G401 (cell line): ENCODE data around the gene LRRN4. TPM values are rescaled to one million over a fixed set of nuclear protein-coding genes. Genes with fewer than 3 reads are reported as not detected.
"Not testable (repeated sequence)": the region's sequence is repeated elsewhere in the genome, so short reads cannot be mapped to it uniquely, and the experiment has no call there.

ENCODE experiments used
- DNase-seq: peaks from one replicate; pipeline ENCODE4 v3.0.0-alpha.2; 2015; ENCODE audit warnings: low spot score
- in situ Hi-C: cut with HindIII; loops from 2 replicates; pipeline ENCODE4 v1.10.0; 2016; ENCODE audit warnings: low sequenced_read_pairs, mixed read lengths
- total RNA-seq: library from RNA; depleted of rRNA; stranded (reverse); fragments of >200 nt; shearing (Covaris generic); gene quantifications from 2 replicates; pipeline ENCODE4 v1.2.3, GENCODE V29; 2014

LRRN4 gene
- total RNA-seq, 1 experiment from 2014 or later, result not detected

DNA sequence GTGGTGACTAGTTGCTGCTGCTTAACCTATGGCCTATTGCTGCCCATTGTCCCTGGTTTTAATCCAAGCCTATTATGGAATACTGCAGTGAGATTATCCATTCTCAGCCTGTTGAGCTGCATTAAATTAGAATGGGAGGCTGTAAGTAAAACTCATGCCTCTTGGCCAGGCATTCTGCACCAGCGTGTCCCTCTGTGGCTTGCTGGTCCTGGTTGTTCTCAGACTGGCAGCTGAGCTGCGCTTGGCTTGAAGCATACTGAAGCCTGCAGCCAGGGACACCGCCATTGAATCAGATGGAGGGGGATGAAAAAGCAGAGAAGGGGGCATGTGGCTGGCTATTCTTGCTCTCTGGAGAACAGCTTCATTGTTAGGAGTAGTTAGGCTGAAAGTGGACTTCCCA is 15.6 kb downstream of the LRRN4 start:
- in situ Hi-C loops, result no loop called here
- DNase-seq, result no peak

DNA sequence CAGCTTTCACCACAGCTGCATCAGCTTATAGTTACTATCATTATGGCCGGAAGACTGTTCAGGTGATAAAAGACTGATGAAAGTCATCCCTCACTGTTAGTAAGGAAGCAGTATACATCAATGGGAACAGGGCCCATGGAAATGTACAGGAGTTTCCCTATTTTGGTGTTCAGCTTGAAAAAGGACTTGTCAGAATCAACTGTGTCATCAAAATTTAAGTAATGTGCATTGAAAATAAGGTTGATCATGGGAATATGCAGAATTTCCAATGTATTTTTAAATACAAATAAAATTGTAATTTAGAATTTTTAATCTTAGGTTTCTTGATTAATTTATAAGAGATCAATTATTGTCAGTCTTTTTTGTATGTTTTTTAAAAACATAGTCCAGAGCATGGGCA is 16.8 kb downstream of the LRRN4 start:
- in situ Hi-C loops, result no loop called here
- DNase-seq, result no peak

DNA sequence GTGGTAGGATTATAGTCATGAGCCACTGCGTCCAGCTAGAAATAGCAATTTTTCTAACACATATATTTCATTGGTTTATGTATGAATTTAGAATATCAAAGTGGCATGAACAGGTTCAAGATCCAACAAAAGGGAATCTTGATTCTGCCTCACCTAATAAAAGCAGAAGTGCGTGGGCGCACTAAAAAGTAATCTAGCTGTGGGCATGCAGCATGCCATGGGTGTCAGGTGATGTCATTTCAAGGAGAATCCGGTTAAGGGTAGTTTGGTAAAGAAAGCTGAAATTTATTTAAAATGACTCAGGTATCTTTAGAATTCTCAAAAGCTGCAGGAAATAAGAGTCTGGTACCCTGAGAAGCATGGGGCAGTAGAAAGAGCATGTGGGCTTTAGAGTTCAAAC is 17.6 kb downstream of the LRRN4 start:
- DNase-seq, result no peak
- in situ Hi-C loops, result no loop called here

DNA sequence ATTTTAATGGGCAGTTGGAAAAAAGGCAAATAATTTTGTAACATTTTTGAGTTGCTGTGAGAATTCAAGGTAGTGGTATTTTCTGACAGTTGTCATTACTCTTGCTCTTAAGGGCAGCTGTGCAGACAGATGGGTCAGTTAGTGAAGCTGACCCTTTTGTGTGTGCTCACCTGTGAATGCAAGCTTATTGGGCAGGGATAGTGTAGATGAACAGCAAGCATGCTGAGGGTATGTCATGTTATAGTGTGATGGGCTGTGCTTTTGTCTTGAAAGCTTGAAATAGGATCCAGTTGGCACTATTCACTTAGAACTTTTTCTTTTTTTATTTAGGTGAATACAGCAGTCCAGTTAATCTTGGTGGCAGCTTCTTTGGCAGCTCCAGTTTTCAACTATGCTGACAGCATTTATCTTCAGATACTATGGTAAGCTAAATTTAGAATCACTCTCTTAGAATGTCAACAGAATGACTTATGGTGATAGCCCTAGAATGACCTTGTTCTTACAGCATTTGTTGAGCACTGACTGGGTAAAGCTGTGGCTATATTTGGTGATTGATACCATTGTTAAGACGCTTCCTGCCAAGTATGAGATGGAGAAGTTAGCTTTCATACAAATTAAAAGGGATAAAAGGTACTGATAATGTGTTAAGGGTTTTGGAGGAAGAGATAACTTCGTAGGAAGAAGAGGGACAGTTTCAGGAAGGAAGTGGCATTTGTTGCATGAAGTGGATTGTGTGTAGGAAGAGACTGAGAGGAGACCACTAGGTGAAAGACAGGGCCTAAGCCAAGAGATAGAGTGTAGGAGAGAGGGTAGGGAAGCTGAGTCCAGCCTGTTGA is 19.5 kb downstream of the LRRN4 start:
- in situ Hi-C loops, result no loop called here
- no peak for DNase-seq

DNA sequence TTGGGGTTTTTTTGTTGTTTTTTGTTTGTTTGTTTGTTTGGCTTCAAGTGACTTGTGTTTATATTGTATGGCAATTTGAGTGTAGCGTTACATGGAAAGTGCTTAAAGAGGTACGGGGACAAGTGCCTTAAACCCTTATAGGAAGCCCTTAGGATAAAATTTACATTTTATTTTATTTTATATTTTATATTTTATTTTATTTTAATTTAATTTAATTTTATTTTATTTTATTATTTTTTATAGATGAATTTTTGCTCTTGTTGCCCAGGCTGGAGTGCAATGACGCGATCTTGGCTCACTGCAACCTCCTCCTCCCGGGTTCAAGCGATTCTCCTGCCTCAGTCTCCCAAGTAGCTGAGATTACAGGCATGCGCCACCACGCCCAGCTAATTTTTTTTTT is 21.0 kb downstream of the LRRN4 start:
- in situ Hi-C loops, DNase-seq: not testable (repeated sequence)

DNA sequence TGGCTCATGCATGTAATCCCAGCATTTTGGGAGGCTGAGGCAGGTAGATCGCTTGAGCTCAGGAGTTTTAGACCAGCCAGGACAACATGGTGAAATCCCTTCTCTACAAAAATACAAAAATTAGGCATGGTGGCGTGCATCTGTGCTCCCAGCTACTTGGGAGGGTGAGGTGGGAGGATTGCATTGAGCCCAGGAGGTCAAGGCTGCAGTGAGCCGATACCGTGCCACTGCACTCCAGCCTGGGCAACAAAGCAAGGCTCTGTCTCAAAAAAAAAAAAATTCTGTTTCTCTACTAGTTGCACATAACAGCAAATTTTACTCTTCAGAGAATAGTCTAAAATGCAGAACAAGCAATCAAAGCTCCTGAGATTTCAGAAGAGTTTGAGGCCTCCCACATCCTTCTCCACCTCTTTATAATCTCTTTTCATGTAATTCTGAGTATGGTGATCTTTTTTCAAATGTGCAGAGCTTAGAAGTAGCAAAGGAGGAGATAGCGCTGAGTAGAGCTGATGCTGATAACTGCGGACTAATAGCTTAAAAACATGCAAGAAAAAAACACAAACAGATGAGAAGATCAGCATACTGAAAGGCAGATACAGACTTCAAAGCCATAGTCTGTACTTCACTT is 23.3 kb downstream of the LRRN4 start:
- in situ Hi-C loops, result no loop called here
- DNase-seq, result no peak

DNA sequence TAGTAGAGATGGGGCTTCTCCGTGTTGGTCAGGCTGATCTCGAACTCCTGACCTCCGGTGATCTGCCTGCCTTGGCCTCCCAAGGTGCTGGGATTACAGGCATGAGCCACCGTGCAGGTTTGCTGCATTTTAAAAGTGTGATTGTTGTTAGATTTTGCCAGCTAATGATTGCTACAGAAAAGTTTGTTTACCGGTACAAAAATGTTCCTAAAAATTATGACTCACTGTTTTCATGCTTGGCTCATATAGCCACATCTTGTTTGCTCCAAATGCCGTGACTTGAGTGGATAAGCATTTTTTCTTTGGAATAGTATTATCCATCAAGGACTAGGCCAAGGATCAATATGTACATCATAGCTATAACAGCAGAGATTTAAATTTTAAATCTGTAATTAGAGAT is 24.3 kb downstream of the LRRN4 start:
- DNase-seq, result no peak
- in situ Hi-C loops, result no loop called here

DNA sequence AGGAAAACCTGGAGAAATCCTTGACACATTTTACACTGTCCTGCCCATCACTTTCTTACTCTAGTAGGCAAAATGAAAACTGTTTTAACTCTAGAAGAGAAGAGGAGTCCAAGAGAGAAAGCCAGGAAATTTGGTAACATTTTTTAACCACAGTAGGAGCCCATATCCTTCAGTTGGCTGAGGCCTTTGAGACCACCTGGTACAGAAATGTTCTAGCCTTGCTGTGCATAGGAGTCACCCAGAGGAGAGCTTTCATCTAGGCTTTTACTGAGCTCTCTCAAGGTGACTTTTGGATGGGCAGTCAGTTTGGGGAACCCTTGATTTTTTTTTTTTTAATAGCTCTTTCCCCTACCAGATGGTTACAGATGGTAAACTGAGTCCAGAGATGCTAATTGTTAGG is 25.0 kb downstream of the LRRN4 start:
- no peak for DNase-seq
- in situ Hi-C loops, result no loop called here

DNA sequence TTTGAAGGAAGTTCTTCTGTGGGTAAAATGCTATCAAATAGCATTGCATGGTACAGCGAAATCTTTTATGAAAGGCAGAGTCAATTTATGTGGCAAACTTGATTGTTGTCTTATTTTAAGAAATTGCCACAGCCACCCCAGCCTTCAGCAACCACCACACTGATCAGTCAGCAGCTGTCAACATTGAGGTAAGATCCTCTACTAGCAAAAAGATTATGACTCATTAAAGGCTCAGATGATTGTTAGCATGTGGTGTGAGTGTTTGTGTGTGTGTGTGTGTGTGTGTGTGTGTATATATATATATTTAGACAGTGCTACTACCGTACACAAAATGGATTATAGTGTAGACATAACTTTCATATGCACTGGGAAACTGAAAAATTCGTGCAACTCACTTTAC is 27.8 kb downstream of the LRRN4 start:
- in situ Hi-C loops, result no loop called here

DNA sequence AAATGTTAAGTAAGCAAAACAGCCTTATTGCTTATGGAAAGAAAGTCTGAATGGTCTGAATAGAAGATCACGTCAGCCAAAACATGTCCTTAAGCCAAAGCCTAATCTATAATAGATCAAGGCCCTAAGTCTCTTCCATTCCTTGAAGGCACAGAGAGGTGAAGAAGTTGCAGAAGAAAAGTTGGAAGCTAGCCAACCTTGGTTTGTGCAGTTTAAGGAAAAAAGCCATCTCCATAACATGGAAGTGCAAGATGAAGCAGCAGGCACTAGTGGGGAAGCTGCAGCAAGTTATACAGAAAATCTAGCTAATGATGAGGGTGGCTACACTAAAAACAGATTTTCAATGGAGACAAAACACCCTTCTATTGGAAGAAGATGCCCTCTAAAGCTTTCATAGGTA is 29.1 kb downstream of the LRRN4 start:
- no peak for DNase-seq
- in situ Hi-C loops, result no loop called here

More for the DNA sequence above, 27.8 kb downstream of the LRRN4 start:
- no peak for DNase-seq

DNA sequence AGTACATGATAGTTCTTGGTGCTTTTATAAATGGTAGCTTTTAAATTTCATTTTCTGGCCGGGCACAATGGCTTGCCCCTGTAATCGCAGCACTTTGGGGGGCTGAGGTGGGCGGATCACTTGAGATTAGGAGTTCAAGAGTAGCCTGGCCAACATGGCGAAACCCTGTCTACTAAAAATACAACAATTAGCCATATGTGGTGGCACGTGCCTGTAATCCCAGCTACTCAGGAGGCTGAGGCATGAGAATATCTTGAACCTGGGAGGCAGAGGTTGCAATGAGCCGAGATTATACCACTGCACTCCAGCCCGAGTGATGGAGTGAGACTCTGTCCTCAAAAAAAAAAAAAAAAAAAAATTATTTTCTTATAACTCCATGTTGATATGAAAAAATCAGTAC is 36.0 kb downstream of the LRRN4 start:
- DNase-seq, result no peak
- in situ Hi-C loops, result no loop called here

DNA sequence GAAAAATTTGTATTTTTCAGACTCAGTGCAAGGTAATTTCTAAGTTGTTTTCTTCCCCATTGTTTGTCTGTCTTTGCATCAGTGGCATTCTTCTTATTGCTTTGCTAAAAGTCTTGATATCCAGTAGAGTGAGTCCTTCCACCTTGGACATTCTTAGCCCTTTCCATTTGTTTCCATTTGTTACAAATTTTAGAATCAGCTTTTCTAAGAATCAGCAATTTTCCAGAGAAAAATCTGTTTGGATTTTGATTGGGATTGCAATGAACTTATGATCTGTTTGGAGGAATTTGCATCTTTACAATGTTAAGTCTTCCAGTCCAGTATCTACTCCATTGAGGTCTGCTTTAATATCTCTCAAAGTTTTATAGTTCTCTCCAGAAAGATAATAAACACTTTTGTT is 36.4 kb downstream of the LRRN4 start:
- DNase-seq, result no peak
- in situ Hi-C loops, result no loop called here

DNA sequence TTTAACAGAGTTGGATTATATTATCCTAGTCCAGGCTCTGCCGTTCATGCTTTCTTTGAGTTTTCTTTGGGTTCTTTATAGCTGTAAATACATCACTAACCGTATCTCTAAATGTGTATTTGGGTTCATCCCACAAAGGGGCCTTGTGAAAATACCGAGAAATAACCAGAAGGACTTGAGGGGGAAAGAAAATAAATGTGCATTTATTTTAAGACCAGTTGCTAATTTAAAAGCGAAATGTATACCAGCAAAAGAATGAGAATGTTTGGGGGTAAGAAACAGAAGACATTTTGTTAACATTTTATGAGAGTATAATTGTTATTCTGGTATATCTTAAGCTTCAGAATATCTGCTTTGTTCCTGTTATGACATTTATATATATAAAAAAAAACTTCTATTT is 38.9 kb downstream of the LRRN4 start:
- in situ Hi-C loops, result no loop called here
- no peak for DNase-seq

DNA sequence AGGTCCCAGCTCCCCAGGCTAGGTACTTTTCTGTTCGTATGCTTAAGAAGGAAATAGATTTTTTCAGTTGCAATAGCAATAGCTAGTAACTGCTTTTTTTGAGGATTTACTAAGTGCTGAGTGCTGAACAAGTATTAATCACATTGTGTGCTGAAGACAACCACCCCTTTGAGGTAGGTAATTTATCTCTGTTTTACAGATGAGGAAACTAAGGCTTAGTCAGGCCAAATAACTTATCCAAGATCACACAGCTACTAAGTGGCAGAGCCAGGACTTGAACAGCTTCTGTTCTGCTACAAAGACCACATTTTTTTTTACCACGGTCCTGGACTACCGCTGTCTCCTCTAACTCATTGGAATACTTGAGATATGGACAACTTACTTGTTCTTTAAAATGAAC is 39.8 kb downstream of the LRRN4 start:
- DNase-seq, result no peak
- in situ Hi-C loops, result no loop called here

DNA sequence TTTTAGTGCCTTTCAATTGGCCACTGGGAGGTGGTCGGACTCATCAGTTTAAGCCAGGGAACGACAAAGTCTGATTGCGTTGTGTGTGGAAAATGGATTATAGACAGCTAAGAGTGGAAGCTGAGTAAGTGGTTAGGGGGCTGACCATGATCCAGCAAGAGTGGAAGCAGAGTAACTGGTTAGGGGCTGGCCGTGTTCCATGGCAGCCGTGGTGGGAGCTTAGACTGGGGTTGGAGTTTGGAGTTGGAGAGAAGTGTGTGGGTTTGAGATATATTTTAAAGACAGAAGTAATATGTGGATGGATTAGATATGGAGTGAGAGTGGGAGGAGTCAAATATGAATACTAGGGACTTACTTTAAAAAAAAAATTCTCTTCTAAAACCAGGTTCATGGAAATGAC is 41.7 kb downstream of the LRRN4 start:
- DNase-seq, result no peak
- in situ Hi-C loops, result no loop called here

DNA sequence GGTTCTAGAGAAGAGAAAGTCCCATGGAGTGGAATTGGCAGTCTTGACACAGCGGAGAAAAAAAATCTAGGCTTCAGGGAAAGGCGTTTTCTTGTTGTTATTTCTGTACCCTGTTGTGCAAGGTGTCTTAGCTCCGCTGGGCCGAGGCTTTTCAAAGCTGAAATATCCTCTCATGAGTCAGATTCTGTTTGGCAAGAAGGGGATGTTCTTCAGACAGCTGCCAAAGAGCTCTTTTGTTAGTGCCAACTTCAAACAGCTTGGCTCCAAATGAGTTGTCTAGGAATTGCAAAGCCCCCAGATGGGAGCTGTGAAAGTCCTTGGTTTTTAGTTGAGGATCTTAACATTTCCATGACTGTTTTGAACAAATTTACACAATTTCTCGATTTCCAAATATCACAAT is 45.6 kb downstream of the LRRN4 start:
- in situ Hi-C loops, result no loop called here
- peak; percentile 44 for DNase-seq

DNA sequence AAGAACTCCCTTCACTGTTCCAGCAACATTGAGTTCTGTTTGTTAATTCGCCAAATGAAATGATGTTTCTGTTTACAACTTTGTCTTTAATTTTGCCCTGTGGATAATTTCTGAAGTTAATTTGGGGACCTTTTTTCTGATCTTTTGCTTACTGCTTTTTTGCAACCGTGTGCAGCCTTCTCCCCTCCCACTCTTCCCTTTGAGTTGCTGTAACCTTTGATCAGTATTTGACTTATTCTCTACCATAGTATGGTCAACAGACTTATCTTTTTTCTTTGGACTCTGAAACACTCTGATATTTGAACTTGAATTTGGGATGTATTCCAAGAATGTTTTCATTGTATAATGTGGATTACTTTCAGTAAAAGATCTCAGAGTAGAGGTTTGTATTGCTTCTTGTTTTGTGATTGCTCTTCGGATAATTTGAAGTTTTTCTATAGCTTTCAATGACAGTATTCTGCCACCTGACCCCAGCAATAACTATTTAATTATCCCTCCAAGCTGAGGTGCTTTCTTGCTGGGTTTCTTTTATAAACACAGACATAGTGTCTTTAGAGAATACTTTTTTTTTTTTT is 46.2 kb downstream of the LRRN4 start:
- DNase-seq, result no peak

DNA sequence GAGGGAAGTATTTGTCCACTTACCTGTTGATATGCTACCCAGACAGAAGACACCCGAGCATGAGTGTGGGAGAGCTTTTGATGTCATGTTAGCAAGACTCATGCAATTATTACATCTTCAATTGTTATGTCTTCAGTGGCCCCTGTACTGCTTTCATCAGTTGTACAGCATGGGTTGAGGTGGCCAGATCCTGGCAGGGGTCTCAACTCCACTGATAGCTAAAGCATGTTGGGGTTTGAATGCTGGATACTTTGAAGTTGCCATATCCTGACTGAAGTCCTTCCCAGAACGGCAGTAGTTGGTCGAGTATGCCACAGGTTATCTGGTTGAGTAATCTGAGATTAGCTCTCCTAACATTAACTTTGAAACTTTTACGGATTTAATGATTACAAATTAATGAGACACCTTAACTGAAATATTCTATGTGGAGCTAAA is 46.7 kb downstream of the LRRN4 start:
- DNase-seq, result no peak
- in situ Hi-C loops, result no loop called here

More for the DNA sequence above, 46.2 kb downstream of the LRRN4 start:
- in situ Hi-C loops, result no loop called here

DNA sequence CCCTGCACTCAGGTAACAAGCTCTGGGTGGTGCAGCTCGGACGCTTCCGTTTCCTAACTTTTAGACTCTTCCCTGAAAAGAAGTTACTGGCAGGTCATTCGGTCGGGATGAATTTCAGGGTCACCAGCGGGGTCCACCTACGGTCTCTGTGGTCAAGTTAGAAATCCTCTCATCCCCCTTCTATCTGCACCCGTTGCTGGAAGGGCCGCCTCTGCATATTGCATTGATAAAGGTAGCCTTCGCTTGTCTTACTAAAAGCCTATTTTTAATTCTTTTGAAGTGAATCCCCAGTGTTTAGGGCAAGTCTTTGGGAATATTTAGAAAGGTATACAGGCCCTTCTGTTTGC is 47.3 kb downstream of the LRRN4 start:
- DNase-seq, result peak; percentile 16
- in situ Hi-C loops, result no loop called here

DNA sequence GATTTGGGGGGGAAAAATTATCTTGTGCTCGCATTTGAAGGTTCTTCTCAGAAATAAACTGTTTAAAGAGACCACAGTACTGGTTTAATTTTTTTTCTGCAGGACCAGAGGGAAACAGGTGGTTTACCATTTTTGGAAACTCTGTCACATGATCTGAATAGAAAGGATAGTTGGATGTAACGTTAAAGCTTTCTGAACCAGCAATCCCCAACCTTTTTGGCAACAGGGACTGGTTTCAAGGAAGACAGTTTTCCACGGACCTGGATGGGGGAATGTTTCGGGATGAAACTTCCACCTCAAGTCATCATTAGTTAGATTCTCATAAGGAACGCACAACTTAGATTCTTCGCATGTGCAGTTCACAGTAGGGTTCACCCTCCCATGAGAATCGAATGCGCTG is 53.0 kb downstream of the LRRN4 start:
- in situ Hi-C loops, result no loop called here
- DNase-seq, result peak; percentile 63

DNA sequence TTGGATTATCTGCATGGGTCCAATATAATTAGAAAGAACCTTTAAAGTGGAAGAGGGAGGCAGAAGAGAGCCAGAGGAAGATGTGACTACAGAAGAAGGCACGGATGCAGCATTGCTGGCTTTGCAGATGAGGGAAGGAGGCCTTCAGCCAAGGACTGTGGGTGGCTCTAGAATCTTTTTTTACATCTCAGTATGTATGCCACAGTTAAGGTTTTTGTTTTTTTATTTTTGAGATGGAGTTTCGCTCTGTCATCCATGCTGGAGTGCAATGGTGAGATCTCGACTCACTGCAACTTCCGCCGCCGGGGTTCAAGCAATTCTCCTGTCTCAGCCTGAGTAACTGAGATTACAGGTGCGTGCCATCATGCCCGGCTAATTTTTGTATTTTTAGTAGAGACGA is 54.1 kb downstream of the LRRN4 start:
- no peak for DNase-seq
- in situ Hi-C loops, result no loop called here
